Measurements from ENCODE around the gene RERE. TPM values are rescaled to one million over a fixed set of nuclear protein-coding genes. Genes with fewer than 3 reads are reported as not detected.
"Not testable (repeated sequence)": the region's sequence is repeated elsewhere in the genome, so short reads cannot be mapped to it uniquely, and the experiment has no call there.

RERE gene
- polyA plus RNA-seq, 5 donors: 104 to 119 (median 112) TPM

DNA sequence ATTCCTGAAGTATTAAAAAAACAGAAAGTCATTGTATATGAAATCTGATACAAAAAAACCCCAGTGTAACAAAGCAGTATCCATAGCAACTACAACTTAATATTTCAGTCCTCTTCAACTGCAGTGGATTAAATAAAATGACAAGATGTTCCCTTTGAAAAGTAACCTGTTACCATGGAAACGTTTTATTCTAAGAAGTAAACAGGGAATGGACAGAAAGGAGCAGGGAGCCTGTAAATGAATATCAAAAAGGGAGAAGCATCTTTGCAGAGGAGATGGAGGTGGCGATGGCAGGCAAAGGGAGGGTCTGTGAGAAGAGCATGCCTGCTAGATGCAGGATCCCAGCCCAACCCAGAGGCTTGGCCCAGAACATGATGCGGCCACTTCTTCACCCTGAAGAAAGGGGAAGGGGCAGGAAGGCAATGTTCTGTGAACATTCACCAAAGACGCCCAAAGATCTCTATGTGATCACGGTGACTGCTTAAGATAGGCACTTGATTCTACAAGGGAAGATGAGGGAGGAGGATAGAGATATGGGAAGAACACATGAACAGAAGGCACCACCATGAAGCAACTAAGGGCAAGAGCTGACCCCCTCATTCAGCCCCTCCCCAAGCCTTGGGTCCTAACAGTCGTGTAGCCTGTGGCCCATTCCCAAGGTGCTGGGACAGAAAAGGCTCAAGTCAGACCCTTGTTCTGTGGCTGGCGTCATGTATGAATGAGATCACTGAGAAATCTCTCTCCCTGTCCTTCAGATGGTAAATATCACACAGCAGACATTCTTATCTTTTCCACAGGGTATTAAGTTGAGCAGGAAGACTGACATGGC is 299.6 kb downstream of the RERE start:
- DNase-seq: peak in 1 of 2 donors; percentile 34

DNA sequence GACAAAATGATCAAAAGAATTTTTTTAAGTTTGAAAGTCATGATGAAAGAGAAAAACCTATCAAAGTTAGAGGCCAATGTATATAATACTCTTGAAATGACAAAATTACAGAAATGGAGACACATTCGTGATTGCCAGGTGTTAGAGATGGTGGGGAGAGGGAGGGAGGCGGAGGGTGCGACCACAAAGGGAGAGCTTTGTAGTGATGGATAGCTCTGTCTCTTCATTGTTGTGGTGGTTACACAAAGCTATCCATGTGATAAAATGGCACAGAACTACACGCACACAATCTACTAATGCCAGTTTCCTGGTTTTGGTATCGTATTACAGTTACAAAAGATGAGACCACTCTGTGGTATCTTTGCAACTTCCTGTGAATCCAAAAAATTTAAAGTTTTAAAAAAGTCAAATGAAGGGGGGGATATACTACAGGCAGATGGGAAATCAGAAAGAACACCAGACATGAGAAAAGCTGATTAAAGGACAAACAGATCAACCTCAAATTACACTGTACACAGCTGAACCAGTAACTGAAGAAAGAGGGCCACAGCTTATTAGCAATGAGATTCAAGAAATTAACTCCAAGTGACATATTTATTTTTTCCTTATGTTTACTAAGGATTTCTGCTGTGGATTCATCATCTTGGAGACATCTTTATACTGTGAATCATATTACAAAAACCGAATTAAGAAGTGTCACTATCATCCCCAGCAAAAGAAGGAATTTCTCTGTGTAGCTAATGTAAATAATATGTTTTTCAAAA is 300.5 kb downstream of the RERE start:
- no peak for DNase-seq

DNA sequence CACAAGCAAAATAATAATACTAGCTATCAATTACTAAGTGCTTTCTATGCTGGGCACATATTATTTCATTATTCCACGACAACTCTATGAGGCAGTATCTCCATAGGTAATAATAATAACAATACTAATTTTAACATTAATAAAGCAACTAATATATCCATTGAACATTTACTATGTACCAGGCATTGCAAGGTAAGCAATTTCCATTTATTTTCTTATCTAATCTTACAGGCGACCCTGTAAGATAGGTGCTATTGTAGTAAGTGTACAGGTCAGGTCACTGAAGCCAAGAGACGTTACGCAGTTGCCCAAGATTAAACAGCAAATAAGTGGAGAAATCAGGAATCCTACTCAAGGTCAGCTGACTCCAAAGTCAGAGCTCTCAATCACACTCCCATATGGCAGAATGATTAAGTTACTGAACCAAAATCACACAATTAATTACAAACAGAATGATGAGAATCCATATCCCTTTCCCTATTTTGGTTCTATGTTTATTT is 301.1 kb downstream of the RERE start:
- DNase-seq: no peak

DNA sequence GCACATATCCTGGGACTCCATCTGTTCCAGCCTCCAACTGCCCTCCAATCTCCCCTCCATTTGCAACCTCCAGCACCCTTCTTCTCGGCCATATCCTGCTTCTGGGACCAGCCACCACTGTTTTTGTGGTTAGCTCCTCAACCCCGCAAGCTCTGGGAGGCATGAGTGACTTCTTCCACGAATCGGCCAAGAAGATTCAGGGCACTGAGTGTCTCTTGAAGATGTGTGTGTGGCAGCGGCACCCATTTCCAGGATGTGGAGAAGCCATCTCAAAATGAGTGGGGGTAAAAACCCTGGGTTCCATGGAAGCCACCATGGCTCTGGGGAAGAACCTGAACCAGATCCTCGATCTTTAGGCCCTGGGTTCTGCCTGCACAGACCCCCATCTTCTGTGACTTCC is 304.9 kb downstream of the RERE start:
- DNase-seq: no peak

- peak; percentile 66 to 71 for DNase-seq
Observed at GRCh38 chr1:8510041-8510823, 307.2 kb downstream of the RERE start.

- DNase-seq: no peak
Observed at GRCh38 chr1:8509579-8509978, 307.9 kb downstream of the RERE start.

DNA sequence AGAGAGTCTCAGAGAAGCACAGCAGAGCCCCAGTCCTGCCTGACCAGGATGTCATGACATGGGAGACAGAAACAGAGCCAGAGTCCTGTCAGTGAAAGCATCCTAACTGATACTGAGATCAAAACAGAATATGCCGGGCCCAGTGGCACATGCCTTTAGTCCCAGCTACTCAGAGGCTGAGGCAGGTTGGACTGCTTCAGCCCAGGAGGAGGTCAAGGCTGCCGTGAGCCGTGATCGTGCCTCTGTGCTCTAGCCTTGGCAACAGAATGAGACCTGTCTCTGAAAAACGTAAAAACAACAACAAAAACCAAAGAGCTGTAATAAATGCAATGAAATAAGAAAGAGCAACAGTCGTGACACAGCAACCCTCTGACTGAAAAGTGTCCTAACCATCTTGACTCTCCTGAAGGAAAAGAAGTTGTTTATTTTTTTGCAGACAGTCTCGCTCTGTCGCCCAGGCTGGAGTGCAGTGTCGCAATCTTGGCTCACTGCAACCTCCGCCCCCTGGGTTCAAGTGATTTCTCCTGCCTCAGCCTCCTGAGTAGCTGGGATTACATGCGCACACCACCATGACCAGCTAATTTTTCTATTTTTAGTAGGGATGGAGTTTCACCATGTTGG is 310.3 kb downstream of the RERE start:
- no peak for DNase-seq

GRCh38 chr1:8506456-8506855 is 311.0 kb downstream of the RERE start:
- no peak for DNase-seq

- no peak for DNase-seq
Observed at GRCh38 chr1:8503842-8504241, 313.6 kb downstream of the RERE start.

GRCh38 chr1:8502949-8503348 is 314.5 kb downstream of the RERE start:
- not testable (repeated sequence) for DNase-seq

DNA sequence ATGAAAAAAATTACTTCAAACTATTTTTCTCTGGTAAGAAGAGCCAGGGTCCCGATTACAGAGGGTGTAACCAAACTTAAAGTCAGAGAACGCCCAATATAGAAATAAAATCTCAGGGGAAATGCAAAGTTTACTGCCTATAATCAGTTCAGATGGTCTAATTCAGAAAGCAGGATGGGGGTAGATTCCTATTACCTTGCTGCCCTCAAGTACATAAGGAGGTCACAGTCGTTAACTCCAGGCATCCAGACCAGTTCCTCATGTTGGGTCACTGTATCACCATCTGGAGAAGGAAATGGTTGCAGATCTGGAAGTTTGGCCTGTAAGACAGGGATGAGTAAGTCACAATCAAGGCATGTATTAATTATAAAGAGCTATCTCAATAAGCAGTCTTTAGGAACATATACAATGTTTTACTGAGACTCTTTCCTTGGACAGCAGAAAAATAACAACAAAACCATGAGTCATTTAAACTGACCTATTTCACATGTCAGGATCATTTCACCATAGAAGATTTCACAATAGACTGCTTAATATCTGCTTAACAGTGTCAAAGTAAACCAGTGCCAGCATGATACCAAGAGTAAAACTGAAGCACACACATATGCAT is 320.1 kb downstream of the RERE start:
- DNase-seq: peak; percentile 52 to 67

DNA sequence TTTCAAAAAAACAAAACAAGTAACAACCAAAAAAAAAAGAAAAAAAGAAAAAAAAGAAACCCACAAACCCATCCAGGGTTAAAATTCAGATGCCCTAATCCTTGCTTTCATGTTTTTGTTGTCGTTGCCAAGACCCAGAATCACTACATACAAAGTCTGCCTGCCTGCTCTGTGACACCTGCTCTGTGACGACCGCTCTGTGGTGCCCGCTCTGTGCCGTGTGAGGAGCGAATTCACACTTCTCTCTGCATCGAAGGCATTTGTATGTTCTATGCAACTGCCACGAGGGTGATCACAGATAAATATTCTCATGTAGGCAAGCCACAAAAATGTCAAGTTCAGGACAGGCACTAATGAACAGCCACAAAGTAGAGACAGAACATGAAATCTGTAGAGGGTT is 321.0 kb downstream of the RERE start:
- no peak for DNase-seq

DNA sequence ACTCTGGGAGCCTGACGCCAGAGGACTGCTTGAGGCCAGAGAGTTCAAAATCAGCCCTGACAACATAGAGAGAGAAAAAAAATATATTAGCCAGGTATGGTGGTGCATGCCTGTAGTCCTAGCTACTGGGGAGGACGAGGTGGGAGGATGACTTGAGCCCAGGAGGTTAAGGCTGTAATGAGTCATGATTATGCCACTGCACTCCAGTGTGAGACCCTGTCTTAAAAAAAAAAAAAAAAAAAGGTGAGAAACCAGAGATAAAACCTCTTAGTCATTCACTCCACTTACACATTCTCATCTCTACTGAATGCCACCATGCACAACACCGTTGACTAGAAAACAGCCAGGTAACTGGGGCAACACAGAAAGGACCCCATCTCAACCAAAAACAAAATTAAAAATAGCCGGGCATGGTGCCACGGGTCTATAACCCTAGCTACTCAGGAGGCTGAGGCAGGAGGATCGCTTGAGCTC is 321.5 kb downstream of the RERE start:
- no peak for DNase-seq

DNA sequence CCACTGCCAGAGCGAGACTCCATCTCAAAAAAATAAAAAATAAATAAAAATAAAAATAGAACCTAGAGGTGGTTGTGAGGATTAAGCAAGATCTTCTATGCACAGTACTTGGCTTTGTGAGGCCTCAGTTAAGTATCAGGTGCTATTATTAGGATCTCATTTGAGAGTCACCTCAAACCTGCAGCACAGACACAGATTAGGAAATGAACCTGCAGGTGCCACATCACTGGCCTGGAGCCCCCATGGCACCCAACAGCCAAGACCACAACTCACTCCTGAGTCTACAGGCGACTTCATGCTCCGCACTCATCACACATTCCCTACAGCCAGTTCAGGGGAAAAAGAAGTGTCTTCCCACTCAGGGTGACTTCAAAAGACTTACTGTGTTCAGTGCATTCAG is 322.8 kb downstream of the RERE start:
- no peak for DNase-seq

DNA sequence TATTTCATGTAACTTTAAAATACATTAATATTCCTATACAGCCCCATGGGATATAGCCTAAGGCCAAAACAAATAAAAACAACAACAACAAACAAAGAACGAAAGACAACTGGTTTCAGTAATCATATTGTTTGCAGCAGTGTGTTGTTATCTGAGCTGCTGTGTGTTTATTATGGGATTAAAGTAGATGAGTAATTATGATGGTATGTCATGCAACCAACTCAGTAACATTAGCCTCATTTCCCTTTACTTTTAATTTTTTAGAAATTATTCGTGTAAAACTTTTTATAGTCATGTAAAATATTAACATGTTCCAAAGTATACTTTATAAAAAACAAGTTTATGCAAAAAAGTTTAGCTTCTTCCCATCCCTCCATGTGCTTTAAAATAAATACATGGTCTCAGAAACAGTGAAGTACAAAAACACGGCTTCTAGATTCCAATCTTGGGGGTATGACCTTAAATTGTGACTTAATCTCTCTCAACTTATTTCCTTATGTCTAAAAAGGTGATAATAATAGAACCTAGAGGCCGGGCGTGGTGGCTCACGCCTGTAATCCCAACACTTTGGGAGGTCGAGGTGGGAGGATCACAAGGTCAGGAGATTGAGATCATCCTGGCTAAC is 323.4 kb downstream of the RERE start:
- no peak for DNase-seq

- no peak for DNase-seq
Observed at GRCh38 chr1:8487249-8487648, 330.2 kb downstream of the RERE start.

- DNase-seq: no peak
Observed at GRCh38 chr1:8486047-8486446, 331.4 kb downstream of the RERE start.

GRCh38 chr1:8483586-8483985 is 333.9 kb downstream of the RERE start:
- DNase-seq: no peak

- no peak for DNase-seq
Observed at GRCh38 chr1:8482979-8483381, 334.5 kb downstream of the RERE start.

- no peak for DNase-seq
Observed at GRCh38 chr1:8481650-8482380, 335.6 kb downstream of the RERE start.

All from right lung (tissue), 5 donors.